DOHH2 (cell line): ENCODE results near the gene CEP70.

Experiments
- H3F3A ChIP-seq: fragments of 200-600 bp; sonication (generic), shearing (Covaris generic); 2 replicates; pipeline ENCODE4 v1.6.0; 2016; ENCODE audit warnings: antibody characterized with exemption, mild to moderate bottlenecking; ENCODE audit not compliant: control insufficient read depth, insufficient read depth
- H3K27ac ChIP-seq: fragments of 200-600 bp; sonication (generic); 2 replicates; pipeline ENCODE4 v1.5.1; 2014; ENCODE audit warnings: low read depth, mild to moderate bottlenecking, low read length, moderate library complexity
- H3K27me3 ChIP-seq: fragments of 200-600 bp; sonication (generic); 2 replicates; pipeline ENCODE4 v1.6.1; 2014; ENCODE audit warnings: mild to moderate bottlenecking, low read length, mixed read lengths; ENCODE audit not compliant: control insufficient read depth
- H3K36me3 ChIP-seq: fragments of 200-600 bp; sonication (generic); 2 replicates; pipeline ENCODE4 v1.6.1; 2014; ENCODE audit warnings: mild to moderate bottlenecking, low read length, moderate library complexity, mixed read lengths; ENCODE audit not compliant: control insufficient read depth
- H3K4me1 ChIP-seq: fragments of 200-600 bp; sonication (generic); 2 replicates; pipeline ENCODE4 v1.6.1; 2014; ENCODE audit warnings: mild to moderate bottlenecking, low read length, mixed read lengths; ENCODE audit not compliant: control insufficient read depth
- H3K4me2 ChIP-seq: fragments of 200-600 bp; sonication (generic); 2 replicates; pipeline ENCODE4 v1.6.0; 2014; ENCODE audit warnings: mild to moderate bottlenecking, low read length, moderate library complexity
- H3K4me3 ChIP-seq: fragments of 200-600 bp; sonication (generic); 2 replicates; pipeline ENCODE4 v1.5.1; 2014; ENCODE audit warnings: mild to moderate bottlenecking, low read length, mixed read lengths
- H3K79me2 ChIP-seq: fragments of 200-600 bp; sonication (generic); 2 replicates; pipeline ENCODE4 v1.6.1; 2014; ENCODE audit warnings: mild to moderate bottlenecking, low read length, mixed read lengths; ENCODE audit not compliant: control insufficient read depth
- H3K9me2 ChIP-seq: fragments of 200-600 bp; sonication (generic); replicated peaks from 2 replicates; pipeline ENCODE4 v1.6.1; 2014; ENCODE audit warnings: mild to moderate bottlenecking, low read length, mixed read lengths; ENCODE audit not compliant: control insufficient read depth
- H3K9me3 ChIP-seq: fragments of 200-600 bp; sonication (generic); 2 replicates; pipeline ENCODE4 v1.6.1; 2014; ENCODE audit warnings: antibody characterized with exemption, low read length, mixed read lengths; ENCODE audit not compliant: control insufficient read depth, insufficient read depth
- H4K20me1 ChIP-seq: fragments of 200-600 bp; sonication (generic); 2 replicates; pipeline ENCODE4 v1.6.0; 2014; ENCODE audit warnings: low read depth, mild to moderate bottlenecking, antibody characterized with exemption, low read length, moderate library complexity; ENCODE audit not compliant: control insufficient read depth, insufficient read depth
- EZH2phosphoT487 ChIP-seq: fragments of 200-600 bp; sonication (generic); IDR thresholded peaks from 2 replicates; pipeline ENCODE4 v1.6.1; 2017; ENCODE audit warnings: borderline replicate concordance, mild to moderate bottlenecking, antibody characterized with exemption, low read length, moderate library complexity, mixed read lengths
- TF ChIP-seq, protein P1 (sequence below): fragments of 200-600 bp; sonication (generic); IDR thresholded peaks from one replicate; pipeline ENCODE4 v1.5.1; 2014; ENCODE audit warnings: antibody characterized with exemption, mild to moderate bottlenecking, low read depth, low read length; ENCODE audit not compliant: poor library complexity, severe bottlenecking

Gene CEP70

DNA sequence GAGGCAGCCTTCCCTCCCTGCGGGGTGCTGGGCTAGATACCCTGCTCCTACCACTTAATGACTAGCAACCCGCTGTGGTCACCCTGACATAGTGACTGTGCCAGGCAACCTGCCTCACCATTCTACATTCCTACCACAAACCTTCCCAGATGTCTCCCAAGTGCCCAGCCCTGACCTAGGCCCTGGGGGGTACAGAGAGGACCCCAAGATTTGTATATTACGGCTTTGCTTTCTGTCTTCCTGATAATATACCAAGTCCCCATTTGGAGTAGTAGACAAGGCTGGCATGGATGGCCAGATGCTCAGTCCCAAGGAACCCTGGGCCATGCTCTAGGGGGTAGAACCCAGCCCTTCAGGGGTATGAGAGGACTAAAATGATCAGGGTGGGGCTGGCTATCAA, 128.6 kb downstream of the CEP70 start:
- TF ChIP-seq, protein P1, sequence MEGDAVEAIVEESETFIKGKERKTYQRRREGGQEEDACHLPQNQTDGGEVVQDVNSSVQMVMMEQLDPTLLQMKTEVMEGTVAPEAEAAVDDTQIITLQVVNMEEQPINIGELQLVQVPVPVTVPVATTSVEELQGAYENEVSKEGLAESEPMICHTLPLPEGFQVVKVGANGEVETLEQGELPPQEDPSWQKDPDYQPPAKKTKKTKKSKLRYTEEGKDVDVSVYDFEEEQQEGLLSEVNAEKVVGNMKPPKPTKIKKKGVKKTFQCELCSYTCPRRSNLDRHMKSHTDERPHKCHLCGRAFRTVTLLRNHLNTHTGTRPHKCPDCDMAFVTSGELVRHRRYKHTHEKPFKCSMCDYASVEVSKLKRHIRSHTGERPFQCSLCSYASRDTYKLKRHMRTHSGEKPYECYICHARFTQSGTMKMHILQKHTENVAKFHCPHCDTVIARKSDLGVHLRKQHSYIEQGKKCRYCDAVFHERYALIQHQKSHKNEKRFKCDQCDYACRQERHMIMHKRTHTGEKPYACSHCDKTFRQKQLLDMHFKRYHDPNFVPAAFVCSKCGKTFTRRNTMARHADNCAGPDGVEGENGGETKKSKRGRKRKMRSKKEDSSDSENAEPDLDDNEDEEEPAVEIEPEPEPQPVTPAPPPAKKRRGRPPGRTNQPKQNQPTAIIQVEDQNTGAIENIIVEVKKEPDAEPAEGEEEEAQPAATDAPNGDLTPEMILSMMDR, result no peak
- no peak for TF ChIP-seq EZH2phosphoT487
- Histone ChIP-seq H3F3A (no peaks in the 10 kb centered on the region), H3K9me2 (no peaks in the 10 kb centered on the region), H3K27me3 (0 out of 2 replicates have a peak, but pooled peaks cover 2% of the 10 kb centered on the region), H3K4me1 (0 out of 2 replicates have a peak, but pooled peaks cover 2% of the 10 kb centered on the region), H3K79me2 (no peaks in the 10 kb centered on the region), H3K36me3 (no peaks in the 10 kb centered on the region), H3K4me2 (no peak overlapping the region), H3K9me3 (no peaks in the 10 kb centered on the region), H3K4me3 (no peak overlapping the region), H3K27ac (no peak overlapping the region), H4K20me1 (no peaks in the 10 kb centered on the region)

DNA sequence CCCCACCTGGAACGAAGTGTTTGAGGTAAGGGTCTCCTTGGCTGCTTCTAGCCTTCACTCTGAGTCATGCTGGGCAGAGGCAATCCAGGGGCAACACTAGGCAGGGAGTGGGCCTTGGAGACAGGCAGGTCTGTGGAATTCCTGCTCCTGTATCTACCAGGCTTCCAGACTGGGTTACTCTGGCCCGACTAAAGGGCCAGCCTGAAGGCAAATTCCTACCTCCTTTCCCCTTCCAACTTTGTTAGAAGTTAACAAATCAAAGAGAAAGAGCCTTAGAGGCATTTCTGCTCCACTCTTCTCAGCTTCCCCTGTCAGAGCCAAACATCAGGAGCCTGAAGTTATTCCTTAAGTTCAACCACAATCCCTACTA, 129.6 kb downstream of the CEP70 start:
- 0 out of 2 replicates have a peak, but pooled peaks cover 2% of the 10 kb centered on the region for H3K27me3 ChIP-seq
- H3K36me3 ChIP-seq, result no peaks in the 10 kb centered on the region
- no peaks in the 10 kb centered on the region for H3K9me3 ChIP-seq
- H3F3A ChIP-seq, result no peaks in the 10 kb centered on the region
- no peak overlapping the region for H3K4me3 ChIP-seq
- H3K27ac ChIP-seq, result no peak overlapping the region
- no peak overlapping the region for H3K4me2 ChIP-seq
- no peaks in the 10 kb centered on the region for H4K20me1 ChIP-seq
- no peaks in the 10 kb centered on the region for H3K9me2 ChIP-seq
- H3K79me2 ChIP-seq, result no peaks in the 10 kb centered on the region
- no peak for TF ChIP-seq EZH2phosphoT487
- TF ChIP-seq, protein P1, result no peak
- 0 out of 2 replicates have a peak, but pooled peaks cover 2% of the 10 kb centered on the region for H3K4me1 ChIP-seq

DNA sequence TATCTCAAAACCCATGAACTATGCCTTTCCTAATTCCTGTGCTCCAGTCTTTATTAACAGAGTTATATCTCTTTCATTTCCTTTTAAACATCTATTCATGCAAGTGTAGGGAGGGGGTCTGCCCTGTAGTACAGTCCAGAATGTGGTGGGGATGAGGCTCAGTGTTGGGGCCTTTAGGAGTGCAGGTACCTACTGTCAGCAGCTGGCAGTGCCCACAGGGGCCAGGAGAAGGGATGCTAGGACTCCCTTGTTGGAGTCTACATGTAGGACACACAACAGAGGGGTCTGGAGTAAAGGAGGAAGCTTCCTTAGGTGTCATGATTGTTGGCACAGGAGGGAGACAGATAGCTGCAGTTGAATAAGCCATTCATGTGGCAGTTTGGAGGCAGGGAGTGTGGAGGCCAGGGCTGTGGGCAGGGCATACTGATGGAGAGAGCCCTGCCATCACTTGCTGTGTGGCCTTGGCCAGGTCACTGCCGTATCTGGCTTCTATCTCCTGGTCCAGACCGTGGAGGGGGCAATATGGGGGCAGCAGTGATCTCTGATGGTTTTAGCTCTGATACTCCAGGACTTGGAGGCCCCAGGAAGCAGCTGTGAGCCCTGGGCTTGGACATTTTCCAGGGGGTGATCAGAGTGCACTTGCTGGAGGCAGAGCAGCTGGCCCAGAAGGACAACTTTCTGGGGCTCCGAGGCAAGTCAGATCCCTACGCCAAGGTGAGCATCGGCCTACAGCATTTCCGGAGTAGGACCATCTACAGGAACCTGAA, 130.2 kb downstream of the CEP70 start:
- Histone ChIP-seq H3K9me3 (no peaks in the 10 kb centered on the region), H3F3A (no peaks in the 10 kb centered on the region), H3K4me1 (0 out of 2 replicates have a peak, but pooled peaks cover 2% of the 10 kb centered on the region), H3K9me2 (no peaks in the 10 kb centered on the region), H4K20me1 (no peaks in the 10 kb centered on the region), H3K36me3 (no peaks in the 10 kb centered on the region), H3K27me3 (0 out of 2 replicates have a peak, but pooled peaks cover 2% of the 10 kb centered on the region), H3K27ac (no peak overlapping the region), H3K4me2 (no peak overlapping the region), H3K79me2 (no peaks in the 10 kb centered on the region), H3K4me3 (no peak overlapping the region)
- TF ChIP-seq, protein P1, result no peak
- TF ChIP-seq EZH2phosphoT487, result no peak
